HG03354 (cell line): ENCODE data around the gene CHCHD4.
"Not testable (repeated sequence)": the region's sequence is repeated elsewhere in the genome, so short reads cannot be mapped to it uniquely, and the experiment has no call there.

Source experiments
- ATAC-seq: cut with Tn5 transposase; IDR thresholded peaks from one replicate; pipeline ENCODE4 v1.9.1; 2021; ENCODE audit warnings: mild to moderate bottlenecking; ENCODE audit not compliant: unreplicated experiment, poor library complexity, severe bottlenecking

Gene CHCHD4

DNA sequence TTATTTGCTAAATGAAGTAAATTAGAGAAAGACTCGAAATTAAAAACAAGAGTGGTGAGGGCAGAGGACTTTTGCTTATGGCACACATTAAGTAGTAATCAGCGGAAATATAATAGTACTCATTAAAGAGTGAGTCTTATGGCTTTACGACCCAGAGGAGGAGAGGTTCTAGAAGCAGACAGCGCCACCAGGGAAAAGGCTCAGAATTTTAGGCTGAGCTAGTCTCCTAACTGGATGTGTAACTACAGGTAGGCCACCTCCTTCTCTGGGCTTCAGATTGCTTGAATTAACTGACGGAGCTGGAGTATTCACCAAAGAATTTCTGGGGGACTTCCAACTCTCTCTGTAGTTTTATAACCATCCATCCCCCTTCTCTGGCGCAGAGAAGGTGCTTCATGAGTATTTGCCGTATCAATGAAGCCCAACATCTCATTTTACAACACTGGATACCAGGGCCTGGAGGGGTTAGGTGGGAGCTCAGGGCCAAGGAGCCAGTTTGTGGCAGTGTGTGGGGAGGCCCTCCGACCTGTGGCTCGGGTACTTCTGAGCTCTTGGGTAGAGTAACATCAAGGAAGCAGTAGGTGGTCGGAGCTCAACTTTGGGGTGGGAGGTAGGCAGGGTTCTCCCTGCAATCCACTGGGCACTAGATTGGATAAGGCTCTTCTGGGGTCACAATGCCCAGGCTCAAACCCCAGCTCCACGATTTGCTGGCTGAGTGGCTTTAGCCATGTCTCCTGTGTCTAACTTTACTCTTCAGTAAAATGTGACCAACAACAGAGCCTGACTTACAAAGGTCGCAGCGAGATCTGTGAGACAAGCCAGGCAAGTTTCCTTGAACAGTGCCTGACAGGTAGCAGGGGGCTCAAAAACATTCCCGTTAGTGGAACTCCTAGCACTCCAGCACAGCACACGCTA, 1.1 kb downstream of the CHCHD4 start:
- ATAC-seq: no peak

DNA sequence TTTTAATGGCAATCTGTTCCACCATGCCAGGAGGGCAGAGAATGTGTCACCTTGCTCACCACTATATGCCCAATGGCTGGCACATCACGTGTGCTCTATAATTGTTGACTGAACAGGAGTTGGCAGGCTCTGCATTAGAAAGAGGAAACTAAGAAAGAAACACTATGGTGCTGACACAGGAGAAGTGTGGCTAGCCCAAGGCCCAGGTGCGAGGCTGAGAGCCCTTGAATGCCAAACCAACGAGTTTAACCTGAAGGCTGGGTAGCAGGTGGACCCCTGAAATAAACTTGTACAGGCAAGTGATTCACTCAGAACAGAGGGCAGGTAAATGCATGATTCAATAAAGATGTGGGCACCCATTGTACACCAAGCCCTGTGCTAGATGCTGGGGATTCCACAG, 2.4 kb downstream of the CHCHD4 start:
- ATAC-seq: no peak

DNA sequence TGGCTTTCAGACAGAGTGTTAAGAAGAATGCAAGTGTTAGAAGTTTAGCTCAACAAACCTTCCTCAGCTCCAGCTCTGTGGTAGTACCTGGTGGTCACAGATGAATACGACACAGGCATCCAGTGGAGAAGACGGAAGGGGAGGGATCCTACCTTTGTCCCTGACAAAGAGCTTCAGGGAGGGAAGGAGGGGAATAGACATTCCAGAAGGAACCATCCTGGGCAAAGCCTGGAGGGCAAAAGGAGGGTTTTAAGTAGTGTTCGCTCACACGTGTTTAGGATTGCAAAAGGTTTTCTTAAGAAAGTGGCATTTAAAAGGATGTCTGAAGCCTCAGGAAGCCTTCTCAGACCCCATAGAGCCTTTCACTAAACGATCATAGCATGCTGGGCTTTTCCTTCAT, 2.8 kb downstream of the CHCHD4 start:
- ATAC-seq: no peak

DNA sequence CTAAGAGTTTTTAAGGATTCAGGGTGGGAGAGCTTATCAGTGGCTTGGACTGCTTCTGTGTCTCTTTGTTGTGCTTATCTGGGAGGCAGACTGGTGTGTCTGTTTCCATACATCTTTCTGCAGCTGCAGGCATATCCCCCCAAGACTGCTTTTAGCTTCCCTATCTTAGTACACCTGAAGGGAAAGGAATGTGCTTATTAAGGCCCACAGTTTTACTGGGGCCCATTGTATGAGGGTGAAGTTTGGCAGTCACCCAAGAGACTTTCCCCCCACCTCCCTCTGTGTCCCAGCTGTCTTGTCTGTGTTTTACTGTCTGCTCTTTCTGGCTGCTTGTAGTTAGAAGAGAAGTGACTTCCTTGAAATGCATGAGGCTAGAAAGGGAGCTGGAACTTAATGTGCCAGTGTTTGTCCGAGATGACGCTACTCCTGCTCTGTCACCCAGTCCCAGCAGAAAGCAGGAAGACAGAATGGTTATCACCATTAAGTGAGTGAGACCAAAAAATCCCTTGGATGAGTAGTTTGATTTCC, 3.7 kb downstream of the CHCHD4 start:
- not testable (repeated sequence) for ATAC-seq

DNA sequence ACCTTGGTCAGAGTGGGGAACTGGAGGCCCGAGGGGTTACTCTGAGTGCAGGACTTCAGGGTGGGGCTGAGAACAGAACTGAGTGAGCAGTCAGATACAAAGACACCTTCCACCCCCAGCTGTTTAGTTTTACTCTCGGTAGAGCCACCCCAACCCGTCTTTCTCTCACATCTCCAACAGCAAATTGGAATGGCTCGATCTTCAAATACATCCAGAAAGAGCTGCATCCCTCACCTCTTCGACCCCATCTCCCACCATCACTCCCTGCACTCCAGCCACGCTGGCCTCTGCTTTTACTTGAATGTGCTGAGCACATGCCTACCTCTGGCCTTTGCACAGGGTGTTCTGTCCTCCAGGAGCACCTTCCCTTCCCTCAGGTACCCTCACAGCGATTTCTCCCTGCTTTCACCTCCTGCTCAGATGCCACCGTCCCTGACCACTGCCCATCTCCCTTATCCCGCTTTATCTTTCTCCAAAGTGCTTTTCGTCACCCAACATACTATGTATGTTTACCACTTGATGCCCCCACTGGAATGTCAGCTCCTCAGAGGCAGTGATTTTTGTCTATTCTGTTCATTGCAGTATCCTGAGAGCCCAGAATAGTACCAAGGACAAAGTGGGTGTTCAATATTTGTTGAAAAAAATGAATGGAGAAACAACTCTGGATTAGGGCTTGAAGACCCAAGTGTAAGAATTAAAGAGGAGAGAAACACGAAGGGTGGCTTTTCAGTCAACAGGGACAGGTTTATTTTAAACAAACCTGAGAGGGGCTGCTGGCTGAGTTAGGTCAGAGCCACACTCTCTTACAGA, 4.4 kb downstream of the CHCHD4 start:
- ATAC-seq: no peak

DNA sequence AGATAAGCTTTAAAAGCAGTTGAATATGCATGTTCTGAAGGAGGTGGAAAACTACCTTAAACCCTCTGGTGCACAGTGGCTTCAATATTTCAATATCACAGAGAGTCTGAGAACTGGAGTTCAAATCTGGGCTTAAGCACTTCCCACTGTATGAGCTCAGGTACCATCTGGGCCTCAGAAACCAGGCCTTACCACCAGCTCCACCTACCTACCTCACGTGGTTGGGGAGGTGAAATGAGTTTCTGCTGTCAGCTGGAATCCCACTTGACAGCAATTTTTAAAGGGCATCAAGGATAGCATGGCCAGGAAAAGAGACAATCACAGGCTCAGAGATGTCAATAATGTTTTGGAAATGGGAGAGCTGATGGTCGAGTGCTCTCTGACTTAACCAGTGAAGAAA, 5.0 kb downstream of the CHCHD4 start:
- ATAC-seq: no peak

DNA sequence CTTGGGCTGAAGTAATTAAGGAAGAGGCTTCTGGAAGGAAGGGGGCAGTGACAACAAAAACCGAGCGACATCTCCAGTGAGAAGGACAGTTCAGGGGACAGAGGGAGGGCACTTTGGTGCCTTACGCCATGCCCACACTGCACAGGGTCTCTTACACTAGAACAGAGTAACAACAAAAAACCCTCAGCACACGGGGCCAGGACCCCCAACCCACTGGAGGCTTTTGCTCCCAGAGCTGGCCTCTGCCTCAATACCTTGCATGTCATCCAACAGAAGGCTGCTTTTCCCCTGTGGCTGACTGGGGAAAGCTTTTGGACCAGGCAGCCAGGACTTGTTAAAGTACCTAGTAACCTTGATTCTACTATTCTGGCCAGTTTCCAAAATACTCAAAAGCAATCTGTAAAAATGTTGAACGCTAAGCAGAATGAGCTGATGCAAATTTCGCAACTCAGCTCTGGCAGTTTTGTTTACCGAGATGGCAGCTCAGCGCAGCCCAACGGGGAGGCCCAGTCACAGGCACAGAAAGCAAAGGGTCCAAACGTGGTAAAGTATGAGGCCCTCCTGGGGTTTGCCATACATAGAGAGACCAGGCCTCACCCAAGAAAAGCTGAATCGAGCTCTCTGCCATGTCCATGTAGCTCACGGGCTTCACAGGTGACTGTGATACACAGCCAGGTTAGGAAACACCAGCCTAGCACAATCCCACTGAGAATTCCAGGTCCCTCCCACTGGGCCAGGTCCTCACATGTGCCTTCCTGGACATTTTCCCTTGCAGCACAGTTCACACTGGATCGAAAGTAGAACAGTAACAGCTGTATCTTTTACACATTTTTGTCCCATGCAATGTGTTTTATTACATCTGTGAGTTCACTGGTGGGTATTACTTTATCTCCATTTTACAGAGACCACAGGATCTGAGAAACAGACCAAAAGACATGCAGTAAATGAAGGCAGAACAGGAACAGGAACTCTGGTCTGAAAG, 6.0 kb downstream of the CHCHD4 start:
- no peak for ATAC-seq

DNA sequence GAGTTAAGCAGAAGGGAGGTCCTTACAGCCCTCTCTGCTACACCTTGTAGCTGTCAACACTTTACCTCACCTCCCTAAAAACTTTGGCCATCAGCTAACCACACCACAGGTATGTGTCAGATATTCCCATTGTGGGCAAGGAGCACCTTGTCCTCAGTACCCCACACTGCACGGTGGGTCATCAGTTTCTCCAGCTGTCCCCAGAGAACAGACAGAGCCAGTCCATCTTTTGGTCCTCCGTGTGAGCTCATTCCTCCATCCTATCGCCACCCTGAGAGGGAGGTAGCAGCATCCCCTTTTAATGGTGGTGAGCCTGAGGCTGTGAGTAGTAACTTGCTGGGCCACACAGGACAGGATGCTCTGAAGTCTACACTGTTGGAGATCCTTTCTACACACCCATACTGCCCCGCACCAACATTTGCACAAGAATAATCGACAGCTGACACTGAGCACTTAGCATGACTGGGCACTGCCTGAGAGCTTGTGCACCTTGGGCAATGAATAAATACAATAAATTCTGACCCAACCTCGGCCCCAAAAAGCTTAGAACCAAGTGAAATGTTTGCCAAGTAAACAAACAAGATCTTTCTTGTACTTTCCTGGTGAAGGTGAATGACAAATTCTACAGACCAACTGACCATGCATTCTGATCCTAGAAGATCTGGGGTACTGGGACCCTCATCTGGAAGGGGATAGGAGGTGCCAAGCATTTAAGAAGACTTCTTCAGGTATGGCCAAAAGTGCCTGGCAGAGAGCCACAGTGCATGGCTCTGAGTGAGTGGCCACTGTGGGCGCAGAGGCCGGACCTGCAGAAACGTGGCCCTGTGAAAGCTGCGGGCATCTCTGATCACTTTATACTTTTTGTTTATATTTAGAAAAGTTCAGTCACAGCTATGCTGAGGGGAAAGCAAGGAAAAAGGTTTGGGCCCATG, 6.9 kb downstream of the CHCHD4 start:
- no peak for ATAC-seq

DNA sequence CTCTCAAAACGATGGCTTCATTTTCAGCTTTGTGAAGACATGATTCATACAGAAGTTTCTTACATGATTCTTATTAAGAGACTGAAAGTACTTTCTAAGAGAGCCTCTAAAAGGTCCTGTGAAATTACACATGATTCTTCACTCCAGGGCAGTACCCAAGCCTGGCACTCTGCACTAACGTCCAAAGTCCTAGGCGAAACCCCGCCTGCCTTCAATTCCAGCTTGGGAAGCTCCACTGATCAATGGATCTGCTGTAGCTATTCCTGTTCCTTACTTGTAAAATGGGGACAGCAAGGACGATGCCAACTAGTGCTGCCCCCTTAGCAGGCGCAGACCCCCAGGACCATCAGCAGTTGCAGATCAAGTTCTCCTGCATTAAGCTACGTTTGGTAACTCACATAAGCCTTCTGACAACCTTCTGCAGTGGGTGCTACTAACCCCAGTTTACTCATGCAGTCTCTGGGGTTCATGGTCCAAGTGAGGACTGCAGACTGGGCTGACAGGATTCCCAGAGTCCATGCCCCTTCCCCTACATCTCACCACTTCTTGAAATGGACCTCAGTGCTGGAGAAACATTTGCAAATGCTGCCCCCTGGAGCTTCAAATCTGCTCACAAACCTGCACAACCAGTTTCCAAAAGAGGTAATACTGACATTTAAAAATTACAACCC, 10.6 kb downstream of the CHCHD4 start:
- ATAC-seq: no peak

DNA sequence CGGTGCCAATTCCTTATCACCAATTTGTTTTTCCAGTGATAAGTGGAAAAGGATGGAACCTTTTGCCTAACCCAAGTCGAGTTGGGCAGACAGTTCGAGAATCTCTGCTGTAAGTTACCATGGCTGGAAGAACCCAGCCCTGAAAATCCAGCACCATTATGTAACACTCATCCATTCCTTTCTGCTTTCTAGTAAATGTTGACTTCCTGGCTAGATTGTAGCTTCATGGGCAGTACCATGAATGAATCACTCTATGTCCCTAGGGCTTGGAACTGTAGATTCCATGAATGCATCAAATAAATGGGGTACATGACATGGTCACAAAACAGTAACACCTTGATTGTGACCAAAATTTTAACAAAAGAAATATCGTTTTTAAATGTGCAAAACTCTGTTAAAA, 14.0 kb downstream of the CHCHD4 start:
- ATAC-seq: no peak

DNA sequence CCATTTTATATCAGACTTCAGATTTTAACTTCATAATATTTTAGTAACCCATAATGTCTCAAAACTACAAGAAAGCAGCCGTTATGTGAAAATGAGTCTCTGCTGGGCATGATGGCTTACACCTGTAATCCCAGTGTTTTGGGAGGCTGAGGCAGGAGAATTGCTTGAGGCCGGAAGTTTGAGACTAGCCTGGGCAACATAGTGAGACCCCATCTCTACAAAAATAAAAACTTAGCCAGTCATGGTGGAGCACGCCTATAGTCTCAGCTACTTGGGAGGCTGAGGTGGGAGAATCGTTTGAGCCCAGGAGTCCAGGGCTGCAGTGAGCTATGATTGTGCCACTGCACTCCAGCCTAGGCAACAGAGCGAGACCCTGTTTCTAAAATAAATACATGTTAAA, 14.8 kb downstream of the CHCHD4 start:
- ATAC-seq: not testable (repeated sequence)

DNA sequence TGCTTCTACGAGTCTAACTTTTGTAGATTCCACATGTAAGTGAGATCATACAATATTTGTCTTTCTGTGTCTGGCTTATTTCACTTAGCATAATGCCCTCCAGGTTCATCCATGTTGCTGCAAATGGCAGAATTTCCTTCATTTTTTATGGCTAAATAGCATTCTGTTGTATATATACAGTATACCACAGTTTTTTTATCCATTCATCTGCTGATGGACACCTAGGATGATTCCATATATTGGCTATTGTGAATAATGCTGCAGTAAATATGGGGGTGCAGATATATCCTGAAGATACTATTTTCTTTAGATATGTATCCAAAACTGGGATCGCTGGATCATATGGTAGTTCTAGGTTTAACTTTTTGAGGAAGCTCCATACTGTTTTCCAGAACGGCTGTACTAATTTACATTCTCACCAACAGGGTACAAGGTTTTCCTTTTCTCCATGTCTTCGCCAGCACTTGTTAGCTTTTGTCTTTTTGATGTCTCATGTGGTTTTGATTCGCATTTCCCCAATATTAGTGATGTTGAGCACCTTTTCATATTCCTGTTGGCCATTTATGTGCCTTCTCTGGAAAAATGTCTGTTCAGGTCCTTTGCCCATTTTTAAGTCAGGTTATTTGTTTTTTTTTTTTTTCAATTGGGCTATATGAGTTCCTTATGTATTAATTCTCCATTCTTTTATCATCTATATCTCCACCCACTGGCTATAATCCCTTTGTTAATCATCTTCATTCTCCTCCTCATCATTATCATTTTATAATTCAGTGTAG, 26.9 kb downstream of the CHCHD4 start:
- ATAC-seq: no peak

DNA sequence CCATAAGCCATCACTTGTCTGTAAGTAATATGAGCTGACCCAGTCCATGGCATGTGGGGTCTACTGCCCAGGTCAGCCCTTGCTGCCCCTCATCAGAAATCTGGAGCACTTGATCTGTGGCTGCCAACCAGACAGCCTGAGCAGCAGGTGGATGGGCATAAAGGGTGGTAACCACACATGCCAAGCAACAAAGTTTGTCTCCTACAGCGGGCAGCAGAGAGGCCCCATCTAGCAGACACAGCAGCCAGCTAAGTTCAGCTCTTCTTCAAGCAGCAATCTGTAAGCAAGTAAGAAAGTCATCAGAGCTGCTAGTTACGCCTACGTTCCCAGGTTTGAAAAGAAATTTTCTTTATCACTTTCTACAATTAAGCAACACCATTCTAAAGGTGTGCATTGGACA, 27.9 kb downstream of the CHCHD4 start:
- no peak for ATAC-seq

DNA sequence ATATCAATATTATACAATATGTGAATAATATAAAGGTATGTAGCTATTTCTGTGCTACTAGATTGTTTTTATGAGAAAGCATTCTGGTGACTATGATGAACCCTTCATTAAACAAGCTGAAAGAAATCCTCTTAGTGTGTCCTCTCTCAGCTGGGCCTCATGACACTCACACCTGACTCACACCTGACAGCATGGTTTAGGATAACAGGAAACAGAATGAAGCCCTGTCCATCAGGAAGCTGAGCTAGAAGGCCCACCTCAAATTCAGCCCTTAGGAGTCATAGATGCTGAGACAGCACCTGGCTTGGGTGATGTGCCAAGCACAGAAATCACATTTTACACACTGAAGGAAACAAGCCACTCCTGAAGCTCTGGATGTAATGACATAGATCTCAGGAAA, 30.8 kb downstream of the CHCHD4 start:
- no peak for ATAC-seq

DNA sequence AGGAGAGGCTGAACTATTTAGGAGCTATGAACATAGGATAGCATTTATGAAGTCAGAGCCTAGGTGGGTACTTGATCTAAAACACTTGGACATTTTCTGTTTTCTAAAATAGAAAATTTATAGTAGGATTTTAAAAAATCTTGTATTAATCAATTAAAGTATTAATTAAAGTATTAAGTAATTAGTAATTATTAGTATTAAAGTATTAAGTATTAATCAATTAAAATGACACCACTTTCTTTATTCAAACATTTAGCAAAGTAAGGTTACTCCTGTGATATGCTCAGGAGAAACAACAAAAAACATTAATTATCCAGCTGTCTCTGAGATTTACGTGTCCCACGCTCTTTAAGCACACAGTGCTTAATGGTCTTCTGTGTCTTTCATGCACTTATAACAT, 32.2 kb downstream of the CHCHD4 start:
- no peak for ATAC-seq

DNA sequence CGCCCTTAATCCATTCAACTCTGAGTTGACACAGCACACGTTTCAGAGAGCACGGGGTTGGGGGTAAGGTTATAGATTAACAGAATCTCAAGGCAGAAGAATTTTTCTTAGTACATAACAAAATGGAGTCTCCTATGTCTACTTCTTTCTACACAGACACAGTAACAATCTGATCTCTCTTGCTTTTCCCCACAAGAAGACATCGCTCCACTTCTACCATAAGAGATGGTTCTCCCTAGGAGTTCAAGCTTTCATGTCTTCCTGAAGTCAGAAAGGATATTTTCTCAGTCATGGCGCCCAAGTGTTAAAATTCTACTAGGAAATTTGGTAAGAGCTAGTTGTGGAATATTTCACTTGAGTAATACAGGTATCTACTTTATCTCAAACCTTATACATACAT, 32.7 kb downstream of the CHCHD4 start:
- ATAC-seq: not testable (repeated sequence)

DNA sequence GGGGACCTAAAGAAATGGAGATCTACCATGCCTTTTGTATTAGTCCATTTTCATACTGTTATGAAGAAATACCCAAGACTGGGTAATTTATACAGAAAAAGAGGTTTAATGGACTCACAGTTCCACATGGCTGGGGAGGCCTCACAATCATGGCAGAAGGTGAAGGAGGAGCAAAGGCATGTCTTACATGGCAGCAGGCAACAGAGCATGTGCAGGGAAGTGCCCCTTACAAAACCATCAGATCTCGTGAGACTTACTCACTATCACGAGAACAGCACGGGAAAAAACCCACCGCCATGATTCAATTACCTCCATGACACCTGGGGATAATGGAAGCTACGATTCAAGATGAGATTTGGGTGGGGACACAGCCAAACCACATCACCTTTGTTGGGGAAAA, 37.2 kb downstream of the CHCHD4 start:
- not testable (repeated sequence) for ATAC-seq
